Measurements from ENCODE around the gene CIT.
A peak's percentile ranks its signal among the peaks of the same experiment; 100 is the strongest.
"Not testable (repeated sequence)": the region's sequence is repeated elsewhere in the genome, so short reads cannot be mapped to it uniquely, and the experiment has no call there.

The CIT gene

DNA sequence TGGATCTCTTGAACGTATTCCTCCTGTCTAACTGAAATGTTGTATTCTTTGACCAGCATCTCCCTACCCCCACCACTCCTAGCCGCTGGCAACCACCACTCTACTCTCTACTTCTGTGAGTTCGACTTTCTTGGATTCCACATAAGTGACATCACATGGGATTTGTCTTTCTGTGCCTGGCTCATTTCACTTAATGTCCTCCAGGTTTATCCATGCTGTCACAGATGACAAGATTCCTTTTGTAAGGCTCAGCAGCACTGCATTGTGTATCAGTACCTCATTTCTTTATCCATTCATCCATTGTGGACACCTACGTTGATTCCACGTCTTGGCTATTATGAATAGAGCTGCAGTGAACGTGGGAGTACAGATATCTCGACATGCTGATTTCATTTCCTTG lies 198.7 kb downstream of the CIT start:
- no peak for DNase-seq (ENCODE audit: low spot score)

DNA sequence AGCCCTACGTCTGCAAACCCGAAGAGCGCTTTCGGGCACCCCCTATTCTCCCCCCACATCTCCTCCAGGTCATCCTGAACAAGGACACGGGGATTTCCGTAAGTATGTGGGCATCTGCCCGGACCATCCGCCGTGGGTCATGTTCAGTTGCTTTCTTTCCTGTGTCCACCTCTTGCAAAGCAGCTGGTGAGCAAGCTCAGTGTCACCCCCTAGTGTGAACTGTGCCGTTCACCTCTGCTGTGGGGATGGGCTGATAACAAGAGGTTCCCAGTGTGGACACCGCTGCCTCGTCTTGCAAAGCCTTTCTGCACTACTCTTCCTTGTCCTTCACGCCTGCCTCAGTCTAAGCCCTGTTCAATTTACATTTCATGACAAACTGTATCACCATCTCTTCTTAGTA lies 200.5 kb downstream of the CIT start:
- DNase-seq (ENCODE audit: low spot score): no peak

DNA sequence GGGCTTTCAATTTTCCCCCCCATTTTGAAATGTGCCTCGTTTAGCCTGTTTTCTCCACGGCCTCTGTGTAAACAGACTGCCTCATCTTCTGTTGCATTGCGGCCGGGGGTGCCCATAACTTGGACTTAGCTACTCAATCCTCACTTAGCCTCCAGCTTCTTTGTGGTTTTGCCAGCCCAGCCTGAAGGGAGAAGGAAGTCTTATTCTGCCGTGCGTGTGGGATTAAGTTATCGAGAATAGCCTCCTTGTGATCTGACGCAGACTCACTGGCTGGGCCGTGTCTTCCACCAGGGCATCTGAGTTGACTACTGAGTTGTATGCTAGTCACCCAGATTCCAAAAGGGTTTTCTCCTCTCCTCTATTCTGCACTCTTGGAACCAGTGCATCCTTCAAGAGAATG lies 201.1 kb downstream of the CIT start:
- DNase-seq (ENCODE audit: low spot score): no peak

DNA sequence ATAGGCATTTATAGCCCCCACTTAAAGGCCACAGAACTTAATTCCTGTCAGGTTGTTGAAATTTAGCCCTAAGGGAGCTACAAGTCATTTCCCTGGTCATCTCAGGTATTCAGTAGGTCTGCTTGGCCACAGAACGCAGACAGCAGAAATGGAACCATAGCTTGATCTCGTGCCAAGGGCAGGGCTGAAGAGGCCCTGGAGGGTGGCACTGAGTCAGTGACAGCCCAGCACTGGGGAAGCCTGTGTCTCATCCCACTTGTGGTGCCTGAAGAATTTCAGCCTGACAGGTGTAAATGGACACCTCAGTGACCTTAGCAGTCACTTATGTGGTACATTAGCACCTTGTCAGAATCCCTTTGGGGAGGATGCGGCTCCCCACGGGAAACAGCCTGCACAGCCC lies 202.6 kb downstream of the CIT start:
- DNase-seq (ENCODE audit: low spot score): no peak

DNA sequence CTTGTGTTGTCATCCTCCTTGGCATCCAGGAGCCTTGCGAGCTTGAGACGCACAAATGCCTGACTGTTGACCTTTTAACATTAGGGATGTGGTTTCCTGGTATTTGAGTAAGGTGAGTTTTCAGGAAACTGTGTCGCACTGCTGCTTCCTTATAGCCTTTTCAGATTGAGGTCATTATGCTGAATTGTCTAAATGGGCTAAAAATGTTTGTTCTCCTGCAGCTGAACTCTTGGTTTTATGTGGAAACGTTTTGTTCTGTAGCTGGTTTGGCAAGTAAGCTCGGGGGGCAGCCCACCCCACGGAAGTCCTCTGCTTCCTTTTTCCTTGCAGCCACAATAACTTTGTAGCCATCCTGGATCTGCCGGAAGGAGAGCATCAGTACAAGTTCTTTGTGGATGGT lies 203.5 kb downstream of the CIT start:
- no peak for DNase-seq (ENCODE audit: low spot score)

DNA sequence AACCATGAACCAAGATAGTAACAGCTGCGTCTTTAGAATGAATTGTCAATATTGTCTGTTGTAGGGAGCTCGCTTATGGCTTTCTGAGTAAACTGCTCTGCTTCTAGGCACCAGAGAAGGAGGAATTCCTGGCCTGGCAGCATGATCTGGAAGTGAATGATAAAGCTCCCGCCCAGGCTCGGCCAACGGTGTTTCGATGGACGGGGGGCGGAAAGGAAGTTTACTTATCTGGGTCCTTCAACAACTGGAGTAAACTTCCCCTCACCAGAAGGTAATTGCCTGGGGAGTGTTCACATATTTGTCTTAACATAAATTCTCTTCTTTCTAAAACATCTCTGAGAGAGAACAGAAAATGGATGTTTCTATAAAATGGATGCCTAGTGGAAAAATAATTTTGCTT lies 204.9 kb downstream of the CIT start:
- no peak for DNase-seq (ENCODE audit: low spot score)

DNA sequence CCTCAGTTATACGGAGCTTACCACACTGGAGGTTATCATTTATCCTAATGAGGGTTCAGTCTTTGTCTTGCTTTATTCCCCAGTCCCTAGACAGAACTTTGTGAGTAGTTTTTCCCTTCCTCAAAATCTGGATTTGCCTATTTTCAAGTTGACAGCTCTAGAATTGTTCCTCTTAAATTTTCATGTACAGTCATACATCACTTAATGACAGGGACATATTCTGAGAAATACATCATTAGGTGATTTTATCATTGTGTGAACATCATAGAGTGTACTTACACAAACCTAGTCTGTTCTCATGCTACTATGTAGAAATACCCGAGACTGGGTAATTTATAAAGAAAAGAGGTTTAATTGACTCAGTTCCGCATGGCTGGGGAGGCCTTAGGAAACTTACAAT lies 206.1 kb downstream of the CIT start:
- no peak for DNase-seq (ENCODE audit: low spot score)

DNA sequence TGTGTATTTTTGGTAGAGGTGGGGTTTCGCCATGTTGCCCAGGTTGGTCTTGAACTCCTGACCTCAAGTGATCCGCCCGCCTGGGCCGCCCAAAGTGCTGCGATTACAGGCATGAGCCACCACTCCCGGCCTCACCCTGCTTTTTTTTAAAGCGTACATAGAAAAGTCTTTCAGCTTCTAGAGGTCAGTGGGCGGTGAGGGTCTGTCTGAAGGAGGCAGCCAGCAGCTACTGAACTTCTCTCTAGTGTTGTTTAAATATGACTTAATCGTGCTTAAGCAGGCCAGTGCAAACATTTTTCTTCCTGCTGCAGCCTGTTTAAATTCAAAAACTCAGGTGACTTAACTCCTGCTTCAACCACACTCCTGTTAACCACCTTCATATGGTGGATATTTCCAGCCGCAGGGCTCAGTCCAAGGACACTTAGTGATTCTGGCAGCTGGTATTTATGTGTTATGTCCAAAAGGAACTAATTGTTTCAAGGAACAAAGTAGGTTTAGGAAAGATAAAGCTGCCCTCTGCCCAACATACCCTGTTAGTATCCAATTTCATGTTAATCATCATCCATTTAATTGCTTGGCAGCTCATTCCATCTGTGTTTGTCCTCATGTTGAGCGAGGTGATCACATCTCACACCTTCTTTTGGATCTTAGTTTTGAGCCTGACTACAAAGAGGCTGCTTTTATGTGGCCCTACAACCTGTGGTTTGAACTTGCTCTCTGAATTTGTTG lies 207.2 kb downstream of the CIT start:
- DNase-seq (ENCODE audit: low spot score): no peak

DNA sequence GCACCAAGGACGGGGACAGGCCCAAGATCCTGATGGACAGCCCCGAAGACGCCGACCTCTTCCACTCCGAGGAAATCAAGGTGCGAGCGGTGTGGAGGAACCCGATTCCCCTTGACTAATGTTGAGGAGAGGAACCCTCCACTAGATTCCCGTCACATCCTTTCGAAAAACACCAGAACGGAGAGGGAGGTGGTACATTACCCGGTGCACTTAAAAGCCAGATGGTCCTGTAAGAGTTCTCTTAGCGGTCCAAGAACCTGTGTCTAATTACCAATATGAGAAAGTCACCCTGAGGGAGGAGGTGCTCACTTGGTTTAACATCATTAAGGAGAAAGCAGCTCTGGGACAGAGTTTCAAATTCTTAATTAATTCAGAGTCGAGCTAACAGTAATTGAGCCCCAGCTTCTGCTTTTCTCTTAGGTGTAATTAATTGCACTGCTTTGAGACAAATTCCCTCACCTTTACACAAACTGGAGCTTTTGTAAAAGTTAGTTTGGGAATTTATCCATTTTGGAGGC lies 208.7 kb downstream of the CIT start:
- no peak for DNase-seq (ENCODE audit: low spot score)

DNA sequence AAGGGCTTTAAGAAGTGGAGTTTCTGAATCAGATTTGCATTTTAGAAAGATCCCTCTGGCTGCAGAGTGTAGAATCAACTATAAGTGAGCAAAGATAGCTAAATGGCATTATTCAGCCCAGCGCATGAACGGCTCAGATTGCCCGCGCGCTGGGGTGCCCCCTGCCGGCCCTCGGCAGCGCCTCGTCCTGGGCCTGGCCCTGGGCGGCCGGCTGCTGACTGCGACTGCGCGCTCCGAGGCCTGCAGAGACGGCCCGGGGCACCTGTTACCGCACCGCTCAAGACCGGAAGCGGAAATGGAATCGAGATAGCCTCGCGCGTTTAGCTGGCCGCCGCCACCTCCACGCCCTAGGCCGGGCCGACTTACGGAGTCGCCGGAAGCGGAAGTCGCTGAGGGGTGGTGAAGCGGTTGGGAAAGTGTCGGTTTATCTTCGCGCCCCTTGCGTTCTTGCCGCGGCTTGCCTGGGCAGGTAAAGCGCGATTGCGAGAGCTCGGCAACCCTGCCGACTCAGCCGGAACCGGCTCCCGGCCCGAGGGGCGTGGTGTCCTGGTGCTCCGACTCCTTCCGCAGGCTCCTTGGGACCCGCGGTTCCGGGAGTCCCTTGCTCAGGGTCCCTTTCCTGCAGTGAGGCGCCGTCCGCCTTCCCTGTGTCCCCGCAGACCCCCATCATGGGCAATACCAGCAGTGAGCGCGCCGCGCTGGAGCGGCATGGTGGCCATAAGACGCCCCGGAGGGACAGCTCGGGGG lies 209.4 kb downstream of the CIT start, which contains the start of gene PRKAB1:
Gene PRKAB1 (plus strand): TSS at position 557 of the 747 bp plus-strand sequence. CDS start 112 bp downstream, at position 669.
- DNase-seq (ENCODE audit: low spot score): peak; percentile 87

DNA sequence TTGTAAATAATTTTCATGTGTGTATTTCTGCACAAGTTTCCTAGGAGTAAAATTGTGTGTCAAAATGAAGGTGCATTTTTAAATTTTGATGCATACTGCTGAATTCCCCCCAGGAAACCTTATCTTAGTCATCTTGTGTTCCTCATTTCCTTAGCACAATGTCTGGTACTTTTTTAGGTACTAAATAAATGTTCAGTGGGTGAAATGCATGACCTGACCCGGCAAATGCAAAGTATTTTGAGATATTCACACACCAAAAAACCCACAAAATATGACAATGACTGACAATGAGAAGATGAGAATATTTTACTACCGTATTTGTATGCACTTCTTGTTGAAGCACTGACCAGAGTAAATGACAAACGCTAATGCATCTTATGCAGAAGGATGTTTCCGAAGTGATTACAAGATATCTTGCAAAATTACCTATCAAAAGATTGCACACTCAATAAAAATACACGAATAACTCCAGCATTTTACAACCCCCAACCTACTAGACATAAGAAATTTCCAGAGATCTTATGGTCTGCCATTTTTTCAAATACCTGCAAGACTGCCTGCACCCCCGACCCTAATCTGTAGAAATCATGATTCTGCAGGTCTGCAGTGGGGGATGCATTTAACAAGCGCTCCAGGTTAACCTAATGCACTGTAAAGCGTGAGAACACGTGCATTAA lies 210.1 kb downstream of the CIT start:
- peak; percentile 26 for DNase-seq (ENCODE audit: low spot score)

DNA sequence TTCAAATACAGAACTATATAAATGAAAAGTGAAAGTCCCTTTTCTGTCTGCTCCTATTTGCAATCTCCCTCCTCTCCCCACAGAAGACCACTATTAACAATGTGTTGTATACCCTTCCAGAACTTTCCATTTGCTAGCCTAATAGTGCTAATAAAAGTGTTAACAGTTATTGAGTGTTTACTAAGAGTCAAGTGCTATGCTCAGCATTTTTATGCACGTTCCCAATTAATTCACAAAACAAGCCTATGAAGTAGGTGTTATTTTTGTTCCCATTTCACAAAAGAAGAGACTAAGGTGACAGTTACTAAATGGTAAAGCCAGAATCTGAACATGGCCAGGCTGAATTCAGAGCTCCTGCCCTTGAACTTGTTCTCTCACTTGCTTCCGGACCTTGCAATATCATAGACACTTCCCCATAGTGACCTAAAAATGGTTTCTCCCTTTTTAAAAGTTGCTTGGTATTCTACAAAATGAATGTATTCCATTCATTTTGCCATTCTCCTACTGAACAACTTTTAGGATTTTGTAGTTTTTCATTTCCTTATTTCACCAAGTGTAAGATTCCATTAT lies 210.8 kb downstream of the CIT start:
- DNase-seq (ENCODE audit: low spot score): no peak

DNA sequence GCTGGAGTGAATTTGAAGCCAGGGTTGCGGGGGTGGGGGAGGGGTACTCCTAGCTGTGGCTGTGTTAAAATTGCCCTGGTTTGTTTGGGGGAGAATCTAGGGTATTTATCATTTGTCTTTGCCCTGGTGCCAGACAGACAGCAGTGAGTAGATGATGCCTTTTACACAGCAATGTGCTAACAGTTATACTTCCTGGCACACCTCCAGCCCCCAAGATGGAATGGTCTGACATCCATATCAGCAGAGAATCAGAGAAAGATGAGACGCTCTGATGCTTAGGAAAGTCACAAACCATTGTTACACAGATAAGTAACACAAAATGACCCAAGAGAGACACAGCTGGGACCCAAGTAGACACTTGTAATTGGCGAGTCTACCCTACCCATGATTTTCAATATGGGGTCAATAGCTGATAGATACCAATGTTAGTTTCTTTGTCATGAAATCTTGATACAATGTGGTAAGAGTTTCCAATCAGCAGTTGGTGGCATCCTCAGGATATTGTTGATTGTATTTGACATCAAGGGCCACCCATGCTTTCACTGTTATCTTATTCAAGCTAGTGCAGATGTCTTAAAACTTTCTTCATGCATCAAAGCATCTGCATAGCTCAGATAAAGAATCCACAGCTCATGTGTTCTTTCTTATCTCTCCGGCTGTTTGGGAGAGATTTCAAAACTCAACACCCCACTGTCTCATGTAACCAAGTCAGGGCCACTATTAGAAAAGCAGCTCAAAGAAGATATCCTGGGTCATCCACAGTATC lies 211.8 kb downstream of the CIT start:
- DNase-seq (ENCODE audit: low spot score): no peak

DNA sequence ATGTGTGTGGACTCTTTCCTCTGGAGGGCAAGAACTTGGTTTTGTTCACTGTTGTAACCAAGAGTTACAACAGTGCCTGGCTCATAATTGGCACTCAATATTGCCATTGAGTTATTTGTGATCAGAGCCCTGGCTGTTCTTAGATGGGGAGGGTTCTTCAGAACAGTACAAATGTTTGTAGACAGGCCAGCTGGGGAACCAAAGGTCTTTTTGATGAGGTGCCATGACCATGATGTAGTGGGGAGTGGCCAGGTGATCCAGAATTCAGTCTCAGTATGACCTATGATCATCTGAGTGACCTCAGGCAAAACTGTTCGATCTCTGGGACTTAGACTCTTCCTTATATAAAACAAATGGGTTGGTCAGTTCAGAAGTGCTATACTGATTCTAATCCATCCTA lies 212.5 kb downstream of the CIT start:
- no peak for DNase-seq (ENCODE audit: low spot score)

DNA sequence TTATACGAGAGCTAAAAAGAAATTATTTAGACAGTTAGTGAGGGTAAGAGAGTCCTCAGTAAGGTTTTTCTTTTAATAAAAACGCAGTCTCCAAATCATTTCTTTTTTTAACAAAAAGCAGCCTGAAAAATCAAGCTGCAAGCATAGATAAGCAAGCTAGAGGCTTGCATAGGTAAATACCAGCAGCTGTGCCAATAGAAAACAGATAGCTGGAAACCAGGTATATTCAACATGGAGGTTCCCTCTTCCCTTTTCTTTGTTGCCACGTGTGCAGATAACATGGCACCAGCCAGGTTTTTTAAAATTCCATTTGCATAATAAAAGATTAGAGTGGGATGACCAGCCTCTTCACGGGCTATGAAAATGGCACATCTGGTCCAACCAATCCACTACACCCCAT lies 215.2 kb downstream of the CIT start:
- no peak for DNase-seq (ENCODE audit: low spot score)

DNA sequence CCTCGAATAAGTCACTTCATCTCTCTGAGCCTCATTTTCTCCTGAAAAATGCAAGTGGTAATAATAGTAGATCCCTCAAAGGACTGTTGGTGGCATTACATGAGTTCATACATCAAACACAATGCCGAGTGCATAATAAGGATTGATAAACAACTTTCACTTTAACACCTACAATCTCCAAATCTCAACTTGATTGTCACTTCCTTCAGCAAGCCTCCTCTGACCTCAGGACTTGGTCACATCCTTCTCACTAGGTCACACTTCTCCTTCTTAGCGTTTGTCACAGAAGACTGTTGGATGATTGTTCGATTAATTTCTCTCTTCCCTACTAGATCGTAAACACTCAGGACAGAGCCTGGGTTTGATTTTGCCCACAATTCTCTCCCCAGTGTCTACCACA lies 217.0 kb downstream of the CIT start:
- no peak for DNase-seq (ENCODE audit: low spot score)

DNA sequence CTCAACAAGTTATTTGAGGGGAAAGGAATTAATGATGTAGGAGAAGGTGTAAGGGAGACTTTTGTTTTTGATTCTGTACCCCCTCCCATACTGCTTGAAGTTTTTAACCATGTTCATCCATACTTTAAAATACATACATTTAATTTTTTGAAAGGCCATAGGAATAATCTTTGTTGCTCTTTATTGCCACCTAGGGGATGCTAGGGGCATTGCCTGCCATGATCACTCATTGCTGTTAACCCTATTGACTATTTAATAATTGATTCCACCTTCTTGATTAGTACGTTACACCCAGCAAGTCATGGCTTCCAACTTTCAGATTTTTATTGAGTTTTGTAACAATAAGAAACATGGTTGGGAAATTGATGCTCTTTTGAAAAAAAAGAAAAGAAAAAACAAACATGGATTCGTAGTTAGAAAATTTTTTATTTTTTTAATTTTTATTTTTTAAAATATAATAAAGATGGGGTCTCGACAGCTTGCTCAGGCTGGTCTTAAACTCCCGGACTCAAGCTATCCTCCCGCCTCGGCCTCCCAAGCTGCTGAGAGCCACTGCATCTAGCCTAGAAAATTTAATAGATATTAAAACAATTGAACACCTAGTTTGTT lies 217.7 kb downstream of the CIT start:
- DNase-seq (ENCODE audit: low spot score): peak; percentile 46

DNA sequence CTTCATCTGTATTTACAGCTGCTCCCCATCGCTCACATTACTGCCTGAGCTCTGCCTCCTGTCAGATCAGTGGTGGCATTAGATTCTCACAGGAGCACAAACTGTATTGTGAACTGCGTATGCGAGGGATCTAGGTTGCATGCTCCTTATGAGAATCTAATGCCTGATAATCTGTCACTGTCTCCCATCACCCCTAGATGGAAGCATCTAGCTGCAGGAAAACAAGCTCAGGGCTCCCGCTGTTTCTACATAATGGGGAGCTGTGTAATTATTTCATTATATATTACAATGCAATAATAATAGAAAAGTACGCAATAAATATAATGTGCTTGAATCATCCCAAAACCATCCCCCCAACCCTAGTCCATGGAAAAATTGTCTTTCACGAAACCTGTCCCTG lies 219.0 kb downstream of the CIT start:
- not testable (repeated sequence) for DNase-seq (ENCODE audit: low spot score)

DNA sequence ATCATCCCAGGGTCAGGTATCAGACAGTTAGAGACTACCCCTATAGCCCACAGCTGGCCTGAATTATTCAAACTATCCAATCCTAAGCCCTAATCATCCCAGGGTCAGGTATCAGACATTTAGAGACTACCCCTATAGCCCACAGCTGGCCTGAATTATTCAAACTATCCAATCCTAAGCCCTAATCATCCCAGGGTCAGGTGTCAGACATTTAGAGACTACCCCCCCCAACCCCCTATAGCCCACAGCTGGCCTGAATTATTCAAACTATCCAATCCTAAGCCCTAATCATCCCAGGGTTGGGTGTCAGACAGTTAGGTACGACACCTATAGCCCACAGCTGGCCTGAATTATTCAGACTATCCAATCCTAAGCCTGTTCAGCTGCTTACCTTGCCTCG lies 220.1 kb downstream of the CIT start:
- not testable (repeated sequence) for DNase-seq (ENCODE audit: low spot score)

DNA sequence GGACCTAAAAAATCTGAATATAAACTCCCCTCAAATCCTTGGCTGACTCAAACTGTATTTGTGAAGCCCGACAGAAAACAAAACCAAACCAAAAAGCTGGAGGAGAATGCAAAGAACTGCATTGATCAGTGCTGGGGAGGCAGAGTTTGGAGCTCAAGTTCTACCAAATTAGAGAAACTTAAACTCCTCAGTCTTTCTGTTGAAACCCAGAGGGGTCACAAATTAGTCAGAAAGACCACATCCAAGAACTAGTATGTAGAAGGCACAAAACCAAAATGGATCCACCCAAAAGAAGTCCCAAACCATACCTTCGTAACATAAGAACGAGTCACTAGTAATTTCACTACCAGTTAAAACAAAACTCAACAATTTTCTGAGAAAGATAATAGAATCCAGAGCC lies 224.5 kb downstream of the CIT start:
- DNase-seq (ENCODE audit: low spot score): no peak

DNA sequence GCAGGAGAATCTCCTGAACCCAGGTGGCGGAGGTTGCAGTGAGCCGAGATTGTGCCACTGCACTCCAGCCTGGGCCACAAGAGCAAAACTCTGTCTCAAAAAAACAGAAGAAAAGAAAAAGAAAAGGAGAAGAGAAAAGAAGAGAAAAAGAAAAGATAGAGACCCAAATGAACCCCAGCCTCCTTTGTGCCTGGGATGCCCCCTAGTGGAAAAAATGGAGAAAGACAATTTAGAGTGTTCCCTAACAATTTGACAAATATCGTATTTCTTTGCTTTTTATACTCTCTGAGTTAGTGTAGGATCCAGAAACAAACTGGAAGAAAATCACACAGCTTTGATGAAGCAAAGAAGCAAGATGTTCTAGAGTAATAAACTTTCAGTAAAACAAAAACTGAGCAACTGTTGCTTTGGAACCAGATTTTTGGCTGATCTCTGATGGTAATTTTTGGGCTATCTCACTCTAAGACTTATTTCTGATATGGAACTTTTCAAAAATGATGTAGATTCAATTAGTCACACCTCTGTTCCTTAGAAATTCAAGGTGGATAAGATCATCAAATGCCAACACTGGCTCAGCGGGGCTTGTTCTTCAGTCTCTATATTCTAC lies 227.8 kb downstream of the CIT start:
- peak; percentile 37 for DNase-seq (ENCODE audit: low spot score)
